ENCODE results near the gene ECE1. TPM values are rescaled to one million over a fixed set of nuclear protein-coding genes. Genes with fewer than 3 reads are reported as not detected.

ECE1 gene
- total and polyA plus RNA-seq, 2 experiments from 2014 or later = 42.4 to 59.1 TPM

DNA sequence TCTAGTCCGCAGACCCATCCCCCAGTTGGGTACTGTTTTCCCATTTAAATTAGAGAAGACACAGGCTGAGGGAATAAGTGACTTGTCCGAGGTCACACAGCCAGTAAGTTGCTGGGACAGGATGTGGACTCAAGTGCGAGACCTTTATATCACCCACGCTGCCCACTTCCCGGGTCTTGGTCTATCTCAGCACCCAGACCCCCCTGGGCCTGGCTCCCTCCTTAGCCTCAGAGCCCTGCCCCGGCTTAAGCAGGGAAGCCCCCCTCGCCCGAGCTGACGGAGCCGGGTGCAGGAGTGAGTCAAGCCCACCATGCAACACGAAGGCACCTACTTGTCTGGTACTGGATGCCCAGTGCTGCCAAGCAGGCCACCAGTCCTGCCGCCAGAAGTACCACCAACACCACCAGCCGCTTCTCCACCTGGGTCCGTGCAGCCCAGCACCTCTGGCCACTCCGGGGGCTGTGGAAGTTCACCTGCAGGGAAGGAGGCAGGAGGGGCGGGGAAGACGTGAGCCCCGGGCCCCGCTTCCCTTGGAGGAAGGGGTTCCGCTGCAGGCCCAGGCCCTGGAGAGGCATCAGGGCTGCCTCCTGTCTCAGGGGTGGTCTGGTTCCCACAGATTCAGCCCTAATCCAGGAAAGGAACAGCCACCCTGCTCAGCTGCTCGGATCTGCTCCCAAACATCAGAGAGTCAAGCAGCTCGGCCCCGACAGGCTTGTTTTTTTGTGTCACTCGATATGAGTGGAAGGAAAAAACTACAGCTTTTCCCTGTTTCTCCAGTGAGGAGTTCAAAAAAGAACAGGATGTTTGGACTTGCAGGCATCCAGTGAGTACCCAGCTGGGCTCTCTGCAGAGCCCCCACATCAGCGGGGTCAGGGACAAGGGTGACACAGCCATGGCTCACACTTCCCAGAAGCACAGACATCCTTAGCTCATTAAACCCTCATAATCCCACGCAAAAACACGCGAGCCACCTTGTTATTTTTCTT is 11.1 kb downstream of the ECE1 start:
- no peaks in the 10 kb centered on the region for H3K9me3 ChIP-seq (ENCODE audit: low read depth)
- H3K27ac ChIP-seq = peak overlapping the region; percentile 64
- no peak for DNase-seq (ENCODE audit: low read depth in 1 of 2, low spot score in 1 of 2)
- TF ChIP-seq, protein P1, sequence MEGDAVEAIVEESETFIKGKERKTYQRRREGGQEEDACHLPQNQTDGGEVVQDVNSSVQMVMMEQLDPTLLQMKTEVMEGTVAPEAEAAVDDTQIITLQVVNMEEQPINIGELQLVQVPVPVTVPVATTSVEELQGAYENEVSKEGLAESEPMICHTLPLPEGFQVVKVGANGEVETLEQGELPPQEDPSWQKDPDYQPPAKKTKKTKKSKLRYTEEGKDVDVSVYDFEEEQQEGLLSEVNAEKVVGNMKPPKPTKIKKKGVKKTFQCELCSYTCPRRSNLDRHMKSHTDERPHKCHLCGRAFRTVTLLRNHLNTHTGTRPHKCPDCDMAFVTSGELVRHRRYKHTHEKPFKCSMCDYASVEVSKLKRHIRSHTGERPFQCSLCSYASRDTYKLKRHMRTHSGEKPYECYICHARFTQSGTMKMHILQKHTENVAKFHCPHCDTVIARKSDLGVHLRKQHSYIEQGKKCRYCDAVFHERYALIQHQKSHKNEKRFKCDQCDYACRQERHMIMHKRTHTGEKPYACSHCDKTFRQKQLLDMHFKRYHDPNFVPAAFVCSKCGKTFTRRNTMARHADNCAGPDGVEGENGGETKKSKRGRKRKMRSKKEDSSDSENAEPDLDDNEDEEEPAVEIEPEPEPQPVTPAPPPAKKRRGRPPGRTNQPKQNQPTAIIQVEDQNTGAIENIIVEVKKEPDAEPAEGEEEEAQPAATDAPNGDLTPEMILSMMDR (IDR thresholded peaks at IDR 0.05; ENCODE audit: low read depth, low read length) = no peak
- peaks cover 15% of the 10 kb centered on the region for H3K4me1 ChIP-seq (ENCODE audit: low read depth)
- H3K4me3 ChIP-seq = no peak overlapping the region
- no peaks in the 10 kb centered on the region for H3K36me3 ChIP-seq
- H3K27me3 ChIP-seq = no peaks in the 10 kb centered on the region

DNA sequence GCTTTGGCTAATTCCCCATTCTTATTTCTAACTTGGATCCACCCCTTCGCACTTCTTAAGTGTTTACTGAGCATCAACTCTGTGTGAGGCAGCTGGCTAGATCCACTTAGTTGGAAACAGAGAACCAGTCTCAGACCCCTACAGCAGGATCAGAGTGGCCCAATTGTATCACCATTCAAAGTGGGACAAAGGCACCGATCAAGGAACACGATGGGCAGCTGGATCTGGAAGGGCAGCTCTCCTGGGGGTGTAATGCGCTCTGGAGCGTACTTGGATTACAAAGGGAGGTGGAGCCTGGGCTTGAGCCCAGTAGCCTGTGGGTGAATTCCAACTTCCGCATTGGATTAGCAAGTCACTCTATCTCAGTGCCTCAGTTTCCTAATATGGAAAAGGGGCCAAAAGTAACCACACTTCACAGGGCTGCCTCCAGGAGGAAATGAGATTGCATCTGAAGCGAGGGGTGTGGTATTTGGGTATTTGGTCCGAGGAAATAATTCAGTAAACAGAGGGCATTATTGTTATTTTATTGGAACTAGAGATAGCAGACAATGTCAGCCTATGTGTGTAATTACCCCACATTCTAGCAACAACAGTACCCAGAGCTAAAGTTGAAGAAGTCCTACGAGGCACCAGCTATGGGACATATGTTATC is 11.9 kb downstream of the ECE1 start:
- Histone ChIP-seq H3K9me3 (ENCODE audit: low read depth) (no peaks in the 10 kb centered on the region), H3K4me1 (ENCODE audit: low read depth) (peaks cover 15% of the 10 kb centered on the region), H3K27me3 (no peaks in the 10 kb centered on the region), H3K4me3 (no peak overlapping the region), H3K36me3 (no peaks in the 10 kb centered on the region), H3K27ac (no peak overlapping the region)
- TF ChIP-seq, protein P1 (IDR thresholded peaks at IDR 0.05; ENCODE audit: low read depth, low read length) = no peak
- peak in 1 of 2 donors; percentile 79 for DNase-seq (ENCODE audit: low read depth in 1 of 2, low spot score in 1 of 2)

GRCh38 chr1:21277180-21277579 is 13.1 kb downstream of the ECE1 start:
- DNase-seq (ENCODE audit: low read depth in 1 of 2, low spot score in 1 of 2) = peak in 1 of 2 donors; percentile 16
- Histone ChIP-seq H3K27me3 (no peaks in the 10 kb centered on the region), H3K4me1 (ENCODE audit: low read depth) (peaks cover 15% of the 10 kb centered on the region), H3K27ac (no peak overlapping the region), H3K9me3 (ENCODE audit: low read depth) (no peaks in the 10 kb centered on the region), H3K36me3 (peaks cover 3% of the 10 kb centered on the region), H3K4me3 (no peak overlapping the region)
- TF ChIP-seq, protein P1 (IDR thresholded peaks at IDR 0.05; ENCODE audit: low read depth, low read length) = no peak

DNA sequence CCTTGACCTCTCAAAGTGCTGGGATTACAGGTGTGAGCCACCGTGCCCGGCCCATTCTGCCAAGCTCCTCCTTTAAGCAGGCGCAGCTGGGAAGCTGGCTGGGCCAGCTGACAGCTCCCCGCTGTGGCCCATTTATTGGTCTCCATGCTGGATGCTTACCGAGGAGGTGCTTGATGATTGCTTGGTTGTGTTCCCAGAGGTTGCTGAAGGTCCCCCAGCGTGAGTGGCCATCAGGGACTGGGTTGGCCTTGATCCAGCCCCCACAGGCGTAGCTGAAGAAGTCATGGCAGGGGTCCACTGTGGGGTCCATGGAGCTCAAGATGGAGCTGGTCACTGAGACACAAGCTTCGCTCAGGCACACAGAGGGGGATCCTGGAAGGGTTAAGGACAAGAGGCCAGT is 17.7 kb downstream of the ECE1 start:
- no peak for DNase-seq (ENCODE audit: low read depth in 1 of 2, low spot score in 1 of 2)
- TF ChIP-seq, protein P1 (IDR thresholded peaks at IDR 0.05; ENCODE audit: low read depth, low read length) = no peak
- peaks cover 7% of the 10 kb centered on the region for H3K36me3 ChIP-seq
- H3K27me3 ChIP-seq = no peaks in the 10 kb centered on the region
- no peak overlapping the region for H3K4me3 ChIP-seq
- peaks cover 7% of the 10 kb centered on the region for H3K4me1 ChIP-seq (ENCODE audit: low read depth)
- no peak overlapping the region for H3K27ac ChIP-seq
- no peaks in the 10 kb centered on the region for H3K9me3 ChIP-seq (ENCODE audit: low read depth)

DNA sequence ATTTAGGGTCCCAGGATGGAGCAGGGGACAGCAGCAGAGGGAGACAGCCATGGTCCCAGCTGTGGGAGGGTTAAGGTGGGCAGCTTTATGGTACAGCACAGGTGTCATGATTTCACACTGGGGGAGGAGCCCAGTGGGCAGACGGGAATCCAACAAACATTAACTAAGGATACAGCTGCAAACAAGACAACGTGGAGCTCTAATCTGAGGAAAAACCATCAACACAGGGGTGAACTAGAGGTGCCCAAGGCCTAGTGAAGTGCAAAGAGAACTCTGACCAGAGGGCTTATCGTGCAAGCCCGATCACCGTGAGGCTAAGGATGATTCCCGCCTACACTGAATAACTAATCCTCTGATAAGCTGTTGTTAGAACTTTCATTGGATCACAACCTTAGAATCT is 18.7 kb downstream of the ECE1 start:
- DNase-seq (ENCODE audit: low read depth in 1 of 2, low spot score in 1 of 2) = no peak
- no peaks in the 10 kb centered on the region for H3K9me3 ChIP-seq (ENCODE audit: low read depth)
- TF ChIP-seq, protein P1 (IDR thresholded peaks at IDR 0.05; ENCODE audit: low read depth, low read length) = no peak
- no peak overlapping the region for H3K4me3 ChIP-seq
- H3K4me1 ChIP-seq (ENCODE audit: low read depth) = peaks cover 7% of the 10 kb centered on the region
- H3K36me3 ChIP-seq = peaks cover 7% of the 10 kb centered on the region
- H3K27me3 ChIP-seq = no peaks in the 10 kb centered on the region
- no peak overlapping the region for H3K27ac ChIP-seq

Measured in cardiac muscle cell (in vitro differentiated cells and primary cell).